Ascending aorta (tissue), 2 donors: ENCODE data around the gene C18orf32. TPM values are rescaled to one million over a fixed set of nuclear protein-coding genes. Genes with fewer than 3 reads are reported as not detected.

Experiments
- DNase-seq, 2 donors: peaks; one replicate each; pipeline ENCODE4 v3.0.0-alpha.2; 2019; ENCODE audit warnings: low spot score in 2 of 2
- H3K27ac ChIP-seq, 2 donors: fragments of 200-600 bp; sonication (generic); one replicate each; pipeline ENCODE4 v1.5.1; 2016 to 2017; ENCODE audit warnings: mild to moderate bottlenecking in 1 of 2
- H3K27me3 ChIP-seq: fragments of 200-600 bp; sonication (generic); one replicate; pipeline ENCODE4 v1.5.1; 2017
- H3K36me3 ChIP-seq, 2 donors: fragments of 200-600 bp; sonication (generic); one replicate each; pipeline ENCODE4 v1.5.1; 2016
- H3K4me1 ChIP-seq, 2 donors: fragments of 200-600 bp; sonication (generic); one replicate each; pipeline ENCODE4 v1.5.1; 2016 to 2017; ENCODE audit warnings: mild to moderate bottlenecking in 1 of 2
- H3K4me3 ChIP-seq, 2 donors: fragments of 200-600 bp; sonication (generic); one replicate each; pipeline ENCODE4 v1.5.1; 2016 to 2017; ENCODE audit warnings: mild to moderate bottlenecking in 1 of 2
- H3K9me3 ChIP-seq, 2 donors: fragments of 200-600 bp; sonication (generic); one replicate each; pipeline ENCODE4 v1.5.1; 2016
- intact Hi-C: fragments of 100-400 bp; cut with DNase I; formaldehyde crosslinking; loops from one replicate; pipeline ENCODE4 v1.15.1; 2023
- total RNA-seq: library from RNA; depleted of rRNA; stranded (reverse); fragments of >200 nt; gene quantifications from one replicate; pipeline ENCODE4 v1.1.0, GENCODE V29; 2016
- TF ChIP-seq, protein P1 (sequence below), 3 experiments: fragments of 200-600 bp in 2 of 3; fragments of 450-650 bp in 1 of 3; sonication (generic) in 2 of 3; IDR thresholded peaks; one replicate each; pipeline ENCODE4 v1.5.1; 2016 to 2019; ENCODE audit warnings: antibody characterized with exemption in 3 of 3, mild to moderate bottlenecking in 1 of 3, moderate library complexity in 1 of 3

Gene C18orf32
- total RNA-seq, 1 donor from 2014 or later: 7.8 TPM

DNA sequence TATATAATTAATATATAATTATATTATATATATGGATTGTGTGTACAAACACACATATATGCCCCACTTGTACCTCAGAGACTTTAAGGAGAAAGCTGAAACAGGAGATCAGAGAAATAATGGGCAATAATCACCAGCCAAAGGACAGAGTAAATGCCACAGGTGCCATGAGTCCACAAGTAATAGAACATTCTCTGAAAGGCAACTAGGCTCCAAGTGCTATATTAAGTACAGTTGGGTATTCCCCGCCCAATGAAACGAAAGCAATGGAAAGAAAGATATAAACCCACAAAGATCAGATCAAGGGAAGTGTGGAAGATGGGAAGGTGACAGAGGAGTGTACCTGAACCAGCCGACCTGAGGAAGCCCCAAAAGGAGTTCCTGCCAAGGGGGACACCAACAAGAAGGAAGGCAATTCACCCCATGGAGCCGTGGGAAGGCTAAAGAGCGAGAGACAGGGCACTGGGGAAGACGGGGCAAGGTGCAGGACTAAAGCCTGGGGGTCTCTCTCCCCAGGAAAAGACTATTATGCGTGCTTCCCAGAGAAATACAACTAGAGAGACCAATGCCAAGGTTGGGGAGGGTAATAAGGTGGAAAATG is 45.6 kb downstream of the C18orf32 start:
- Histone ChIP-seq H3K36me3 (no peaks in the 10 kb centered on the region), H3K4me3 (no peak overlapping the region), H3K9me3 (no peaks in the 10 kb centered on the region), H3K27me3 (no peaks in the 10 kb centered on the region), H3K4me1 (peaks cover 0 to 2% of the 10 kb centered on the region in 2 donors), H3K27ac (no peak overlapping the region)
- DNase-seq: no peak
- intact Hi-C loops: no loop called here
- TF ChIP-seq, protein P1, sequence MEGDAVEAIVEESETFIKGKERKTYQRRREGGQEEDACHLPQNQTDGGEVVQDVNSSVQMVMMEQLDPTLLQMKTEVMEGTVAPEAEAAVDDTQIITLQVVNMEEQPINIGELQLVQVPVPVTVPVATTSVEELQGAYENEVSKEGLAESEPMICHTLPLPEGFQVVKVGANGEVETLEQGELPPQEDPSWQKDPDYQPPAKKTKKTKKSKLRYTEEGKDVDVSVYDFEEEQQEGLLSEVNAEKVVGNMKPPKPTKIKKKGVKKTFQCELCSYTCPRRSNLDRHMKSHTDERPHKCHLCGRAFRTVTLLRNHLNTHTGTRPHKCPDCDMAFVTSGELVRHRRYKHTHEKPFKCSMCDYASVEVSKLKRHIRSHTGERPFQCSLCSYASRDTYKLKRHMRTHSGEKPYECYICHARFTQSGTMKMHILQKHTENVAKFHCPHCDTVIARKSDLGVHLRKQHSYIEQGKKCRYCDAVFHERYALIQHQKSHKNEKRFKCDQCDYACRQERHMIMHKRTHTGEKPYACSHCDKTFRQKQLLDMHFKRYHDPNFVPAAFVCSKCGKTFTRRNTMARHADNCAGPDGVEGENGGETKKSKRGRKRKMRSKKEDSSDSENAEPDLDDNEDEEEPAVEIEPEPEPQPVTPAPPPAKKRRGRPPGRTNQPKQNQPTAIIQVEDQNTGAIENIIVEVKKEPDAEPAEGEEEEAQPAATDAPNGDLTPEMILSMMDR (IDR thresholded peaks at IDR 0.05): no peak

DNA sequence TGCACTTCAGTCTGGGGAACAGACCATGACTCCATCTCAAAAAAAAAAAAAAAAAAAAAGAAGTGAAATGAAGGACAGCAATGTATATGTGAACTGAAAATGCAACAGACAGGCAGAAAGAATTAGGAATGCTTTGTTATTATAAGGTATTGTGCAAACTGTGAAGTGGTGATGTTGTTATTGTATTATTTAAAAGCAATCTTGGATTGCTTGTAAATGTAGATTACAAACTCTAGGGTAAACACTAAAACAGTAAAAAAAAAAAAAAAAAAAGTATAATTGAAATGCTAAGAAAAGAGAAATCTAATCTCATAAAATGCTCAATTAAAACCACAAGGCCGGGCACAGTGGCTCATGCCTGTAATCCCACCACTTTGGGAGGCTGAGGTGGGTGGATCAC is 51.9 kb downstream of the C18orf32 start:
- TF ChIP-seq, protein P1 (IDR thresholded peaks at IDR 0.05): no peak
- intact Hi-C loops: no loop called here
- peaks cover 0 to 2% of the 10 kb centered on the region in 2 donors for H3K4me1 ChIP-seq
- H3K4me3 ChIP-seq: no peak overlapping the region
- H3K36me3 ChIP-seq: no peaks in the 10 kb centered on the region
- no peak overlapping the region for H3K27ac ChIP-seq
- H3K9me3 ChIP-seq: no peaks in the 10 kb centered on the region
- no peak for DNase-seq
- H3K27me3 ChIP-seq: no peaks in the 10 kb centered on the region

DNA sequence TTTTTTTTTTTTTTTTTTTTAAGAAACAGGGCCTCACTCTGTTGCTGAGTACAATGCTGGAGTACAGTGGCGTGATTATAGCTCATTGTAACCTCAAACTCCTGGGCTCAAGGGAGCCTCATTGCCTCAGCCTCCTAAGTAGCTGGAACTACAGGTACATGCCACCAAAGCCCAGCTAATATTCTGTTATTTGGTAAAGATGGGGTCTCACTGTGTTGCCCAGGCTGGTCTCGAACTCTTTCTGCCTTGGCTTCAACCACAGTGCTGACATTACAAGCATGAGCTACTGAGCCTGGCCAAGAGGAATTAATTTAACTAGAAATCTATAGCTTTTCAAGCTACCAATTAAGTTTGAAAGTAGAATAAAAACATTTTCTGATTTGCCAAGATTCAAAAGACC is 54.4 kb downstream of the C18orf32 start:
- peaks cover 19 to 20% of the 10 kb centered on the region in 2 donors for H3K36me3 ChIP-seq
- no peaks in the 10 kb centered on the region for H3K4me1 ChIP-seq

DNA sequence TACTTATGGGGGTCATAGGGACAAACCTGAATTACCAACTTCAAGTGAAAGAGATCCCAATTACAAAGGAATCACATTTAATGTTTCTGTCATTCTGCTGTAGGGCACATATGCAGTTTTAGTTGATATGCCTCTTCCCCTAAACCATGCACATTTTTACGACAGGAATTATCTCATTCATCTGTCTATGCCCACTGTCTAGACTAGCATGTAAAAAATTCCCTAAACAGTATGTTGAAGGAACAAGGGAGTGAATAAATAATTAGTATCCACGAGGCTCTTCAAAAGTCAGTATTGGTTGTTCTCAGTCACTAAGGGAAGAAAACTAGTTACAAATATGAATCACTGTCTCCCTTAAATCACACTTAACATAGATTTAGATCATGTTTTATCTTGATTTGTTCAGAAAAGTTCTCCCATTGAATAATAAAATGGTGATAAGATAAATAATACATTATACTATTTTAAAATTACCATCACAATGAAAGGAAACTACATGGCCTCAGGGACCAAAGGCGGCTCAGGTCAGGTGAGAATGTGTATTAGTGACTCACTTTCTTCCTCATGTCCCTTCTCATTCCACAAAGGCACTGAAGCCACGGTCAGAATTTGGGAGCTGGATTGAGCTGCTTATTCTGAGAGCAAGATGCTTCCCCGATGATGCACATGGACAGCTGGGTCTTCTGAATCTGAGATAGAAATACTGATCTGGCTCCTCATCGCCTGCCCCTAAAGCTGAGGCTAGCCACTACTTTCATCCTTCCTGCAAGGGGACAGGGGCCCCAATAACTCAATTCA is 55.7 kb downstream of the C18orf32 start:
- no peaks in the 10 kb centered on the region for H3K9me3 ChIP-seq
- TF ChIP-seq, protein P1 (IDR thresholded peaks at IDR 0.05): no peak
- peaks cover 20 to 23% of the 10 kb centered on the region in 2 donors for H3K36me3 ChIP-seq
- DNase-seq: no peak
- no peak overlapping the region for H3K4me3 ChIP-seq
- no peaks in the 10 kb centered on the region for H3K4me1 ChIP-seq
- no peak overlapping the region for H3K27ac ChIP-seq
- no peaks in the 10 kb centered on the region for H3K27me3 ChIP-seq
- intact Hi-C loops: no loop called here

More for the DNA sequence above, 54.4 kb downstream of the C18orf32 start:
- TF ChIP-seq, protein P1 (IDR thresholded peaks at IDR 0.05): no peak
- no peak overlapping the region for H3K27ac ChIP-seq
- no peaks in the 10 kb centered on the region for H3K27me3 ChIP-seq
- H3K4me3 ChIP-seq: no peak overlapping the region
- no peaks in the 10 kb centered on the region for H3K9me3 ChIP-seq
- DNase-seq: no peak
- intact Hi-C loops: no loop called here

Other genes starting within 250 kb of the C18orf32 start
- gene DYM, start 26.6 kb downstream of the C18orf32 start, total RNA-seq: 250 TPM
- 799 TPM for gene RPL17, start 5.2 kb upstream of the C18orf32 start, total RNA-seq
- gene LIPG, start 74.8 kb upstream of the C18orf32 start, total RNA-seq: 1.6 TPM